Trophoblast cell (in vitro differentiated cells and primary cell): ENCODE results near the gene BCKDK.

ENCODE experiments used
- DNase-seq, 2 donors: peaks; one replicate each; pipeline ENCODE4 v3.0.0-alpha.2; 2016
- H2AFZ ChIP-seq: 2 replicates; pipeline ENCODE4 v1.6.1; 2013; ENCODE audit warnings: low read length, moderate library complexity, mild to moderate bottlenecking; ENCODE audit not compliant: insufficient read depth, poor library complexity
- H2AK5ac ChIP-seq: 2 replicates; pipeline ENCODE4 v1.6.1; 2013; ENCODE audit warnings: mild to moderate bottlenecking, low read length
- H2BK120ac ChIP-seq: 2 replicates; pipeline ENCODE4 v1.6.1; 2013; ENCODE audit warnings: low read length, mild to moderate bottlenecking, moderate library complexity; ENCODE audit not compliant: insufficient read depth, poor library complexity
- H2BK12ac ChIP-seq: 2 replicates; pipeline ENCODE4 v1.6.1; 2013; ENCODE audit warnings: mild to moderate bottlenecking, low read length, moderate library complexity
- H2BK5ac ChIP-seq: 2 replicates; pipeline ENCODE4 v1.6.1; 2013; ENCODE audit warnings: low read length, low read depth, moderate library complexity, mild to moderate bottlenecking; ENCODE audit not compliant: poor library complexity
- H3K14ac ChIP-seq: 2 replicates; pipeline ENCODE4 v1.6.1; 2013; ENCODE audit warnings: mild to moderate bottlenecking, low read length
- H3K18ac ChIP-seq: 2 replicates; pipeline ENCODE4 v1.6.1; 2013; ENCODE audit warnings: mild to moderate bottlenecking, low read length
- H3K23ac ChIP-seq: 2 replicates; pipeline ENCODE4 v1.6.1; 2013; ENCODE audit warnings: low read length
- H3K27ac ChIP-seq: 2 replicates; pipeline ENCODE4 v1.5.1; 2013; ENCODE audit warnings: low read depth, mild to moderate bottlenecking, inconsistent platforms, low read length, moderate library complexity
- H3K27me3 ChIP-seq: 2 replicates; pipeline ENCODE4 v1.6.1; 2013; ENCODE audit warnings: inconsistent platforms, mild to moderate bottlenecking, low read length, moderate library complexity; ENCODE audit not compliant: insufficient read depth
- H3K36me3 ChIP-seq, 2 experiments: 1 replicate in 1 of 2; 2 replicates in 1 of 2; pipeline ENCODE4 v1.6.1; 2013; ENCODE audit warnings: low read length in 2 of 2, mild to moderate bottlenecking in 2 of 2, moderate library complexity in 1 of 2; ENCODE audit not compliant: insufficient read depth in 2 of 2, control insufficient read depth in 1 of 2
- H3K4ac ChIP-seq: 2 replicates; pipeline ENCODE4 v1.6.1; 2013; ENCODE audit warnings: low read depth, mild to moderate bottlenecking, low read length, moderate library complexity
- H3K4me1 ChIP-seq, 2 experiments: 1 replicate in 1 of 2; 2 replicates in 1 of 2; pipeline ENCODE4 v1.6.1; 2013; ENCODE audit warnings: low read length in 2 of 2, mild to moderate bottlenecking in 2 of 2, moderate library complexity in 1 of 2; ENCODE audit not compliant: insufficient read depth in 2 of 2, control insufficient read depth in 1 of 2
- H3K4me2 ChIP-seq: 2 replicates; pipeline ENCODE4 v1.6.1; 2013; ENCODE audit warnings: inconsistent platforms, mild to moderate bottlenecking, low read length, moderate library complexity
- H3K4me3 ChIP-seq: 2 replicates; pipeline ENCODE4 v1.5.1; 2013; ENCODE audit warnings: mild to moderate bottlenecking, low read depth, low read length, inconsistent platforms
- H3K79me1 ChIP-seq: one replicate; pipeline ENCODE4 v1.6.1; 2013; ENCODE audit warnings: low read length
- H3K79me2 ChIP-seq: 2 replicates; pipeline ENCODE4 v1.6.1; 2013; ENCODE audit warnings: low read length, mild to moderate bottlenecking; ENCODE audit not compliant: control insufficient read depth, insufficient read depth, poor library complexity
- H3K9ac ChIP-seq: 2 replicates; pipeline ENCODE4 v1.6.1; 2013; ENCODE audit warnings: mild to moderate bottlenecking, low read length
- H3K9me3 ChIP-seq: 2 replicates; pipeline ENCODE4 v1.6.1; 2013; ENCODE audit warnings: low read depth, mild to moderate bottlenecking, control low read depth, inconsistent platforms, low read length; ENCODE audit not compliant: insufficient read depth
- H4K12ac ChIP-seq: 2 replicates; pipeline ENCODE4 v1.6.1; 2013; ENCODE audit warnings: low read depth, mild to moderate bottlenecking, low read length, moderate library complexity
- H4K8ac ChIP-seq: 2 replicates; pipeline ENCODE4 v1.6.1; 2013; ENCODE audit warnings: low read depth, mild to moderate bottlenecking, low read length, moderate library complexity
- H4K91ac ChIP-seq: one replicate; pipeline ENCODE4 v1.6.1; 2013; ENCODE audit warnings: low read depth, mild to moderate bottlenecking, low read length, moderate library complexity
- WGBS: extraction: QIAGEN DNeasy Blood & Tissue Kit; methylation state at CpG from one replicate; pipeline ENCODE4 v1.1.7; 2013; ENCODE audit warnings: missing lambda C conversion rate; ENCODE audit not compliant: insufficient read length, insufficient coverage; ENCODE audit errors: extremely low coverage; 5-methylcytosine and 5-hydroxymethylcytosine counted together

BCKDK gene

GRCh38 chr16:31079342-31079944 is 28.7 kb upstream of the BCKDK start:
- H3K4me2 ChIP-seq, result no peak overlapping the region
- DNase-seq, result no peak
- H3K4me1 ChIP-seq, result no peaks in the 10 kb centered on the region
- no CpG with 5 or more reads among the region's 13 CpGs for WGBS
- H2BK120ac ChIP-seq, result no peak overlapping the region
- H2BK5ac ChIP-seq, result no peak overlapping the region
- no peak overlapping the region for H3K18ac ChIP-seq
- no peak overlapping the region for H4K12ac ChIP-seq
- peaks cover 67 to 78% of the 10 kb centered on the region in 2 experiments for H3K36me3 ChIP-seq
- H4K91ac ChIP-seq, result no peak overlapping the region
- H3K9me3 ChIP-seq, result no peaks in the 10 kb centered on the region
- no peaks in the 10 kb centered on the region for H3K27me3 ChIP-seq
- H3K79me2 ChIP-seq, result peaks cover 5% of the 10 kb centered on the region
- H2AFZ ChIP-seq, result no peak overlapping the region
- H3K9ac ChIP-seq, result no peak overlapping the region
- H3K14ac ChIP-seq, result no peak overlapping the region
- no peak overlapping the region for H3K23ac ChIP-seq
- H2BK12ac ChIP-seq, result no peak overlapping the region
- H3K4ac ChIP-seq, result no peak overlapping the region
- no peak overlapping the region for H3K4me3 ChIP-seq
- H3K79me1 ChIP-seq, result peaks cover 3% of the 10 kb centered on the region
- H4K8ac ChIP-seq, result no peak overlapping the region
- no peak overlapping the region for H3K27ac ChIP-seq
- no peak overlapping the region for H2AK5ac ChIP-seq

DNA sequence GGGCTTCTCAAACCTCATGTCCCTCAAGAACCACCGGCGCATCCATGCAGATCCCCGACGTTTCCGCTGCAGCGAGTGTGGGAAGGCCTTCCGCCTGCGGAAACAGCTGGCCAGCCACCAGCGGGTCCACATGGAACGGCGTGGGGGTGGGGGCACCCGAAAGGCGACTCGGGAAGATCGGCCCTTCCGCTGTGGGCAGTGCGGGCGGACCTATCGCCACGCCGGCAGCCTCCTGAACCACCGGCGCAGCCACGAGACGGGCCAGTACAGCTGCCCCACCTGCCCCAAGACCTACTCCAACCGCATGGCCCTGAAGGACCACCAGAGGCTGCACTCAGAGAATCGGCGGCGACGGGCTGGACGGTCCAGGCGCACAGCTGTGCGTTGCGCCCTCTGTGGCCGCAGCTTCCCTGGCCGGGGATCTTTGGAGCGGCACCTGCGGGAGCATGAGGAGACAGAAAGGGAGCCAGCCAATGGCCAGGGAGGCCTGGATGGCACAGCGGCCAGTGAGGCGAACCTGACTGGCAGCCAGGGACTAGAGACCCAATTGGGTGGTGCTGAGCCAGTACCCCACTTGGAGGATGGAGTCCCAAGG is 28.1 kb upstream of the BCKDK start:
- no peak for DNase-seq
- Histone ChIP-seq H3K9me3 (no peaks in the 10 kb centered on the region), H3K27me3 (no peaks in the 10 kb centered on the region), H3K4me1 (no peaks in the 10 kb centered on the region), H3K9ac (no peak overlapping the region), H3K4me2 (no peak overlapping the region), H3K79me2 (no peaks in the 10 kb centered on the region), H3K23ac (no peak overlapping the region), H2AFZ (no peak overlapping the region), H2BK120ac (no peak overlapping the region), H3K36me3 (peaks cover 67 to 84% of the 10 kb centered on the region in 2 experiments), H3K27ac (no peak overlapping the region), H3K4me3 (no peak overlapping the region), H3K79me1 (no peaks in the 10 kb centered on the region), H2BK12ac (no peak overlapping the region), H3K18ac (no peak overlapping the region), H4K91ac (no peak overlapping the region), H4K8ac (no peak overlapping the region), H2BK5ac (no peak overlapping the region), H2AK5ac (no peak overlapping the region), H3K14ac (no peak overlapping the region), H3K4ac (no peak overlapping the region), H4K12ac (no peak overlapping the region)
- no CpG with 5 or more reads among the region's 40 CpGs for WGBS

DNA sequence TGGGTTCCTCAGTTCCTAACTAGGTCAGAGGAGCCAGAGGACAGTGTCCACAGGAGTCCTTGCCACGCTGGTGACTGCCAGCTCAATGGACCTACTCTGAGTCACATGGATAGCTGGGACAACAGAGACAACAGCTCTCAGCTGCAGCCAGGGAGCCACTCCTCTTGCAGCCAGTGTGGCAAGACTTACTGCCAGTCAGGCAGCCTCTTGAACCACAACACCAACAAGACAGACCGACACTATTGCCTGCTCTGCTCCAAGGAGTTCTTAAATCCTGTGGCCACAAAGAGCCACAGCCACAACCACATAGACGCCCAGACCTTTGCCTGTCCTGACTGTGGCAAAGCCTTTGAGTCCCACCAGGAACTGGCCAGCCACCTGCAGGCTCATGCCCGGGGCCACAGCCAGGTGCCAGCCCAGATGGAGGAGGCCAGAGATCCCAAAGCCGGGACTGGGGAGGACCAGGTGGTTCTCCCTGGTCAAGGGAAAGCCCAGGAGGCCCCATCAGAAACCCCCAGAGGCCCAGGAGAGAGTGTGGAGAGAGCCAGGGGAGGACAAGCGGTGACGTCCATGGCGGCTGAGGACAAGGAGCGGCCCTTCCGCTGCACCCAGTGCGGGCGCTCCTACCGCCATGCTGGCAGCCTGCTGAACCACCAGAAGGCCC is 27.3 kb upstream of the BCKDK start:
- Histone ChIP-seq H3K4ac (no peak overlapping the region), H3K4me3 (no peak overlapping the region), H2AFZ (no peak overlapping the region), H3K14ac (no peak overlapping the region), H4K12ac (no peak overlapping the region), H3K23ac (no peak overlapping the region), H2BK5ac (no peak overlapping the region), H3K9ac (no peak overlapping the region), H3K4me2 (no peak overlapping the region), H3K18ac (no peak overlapping the region), H4K8ac (no peak overlapping the region), H2AK5ac (no peak overlapping the region), H3K36me3 (peaks cover 71 to 89% of the 10 kb centered on the region in 2 experiments), H4K91ac (no peak overlapping the region), H3K79me2 (no peaks in the 10 kb centered on the region), H3K9me3 (no peaks in the 10 kb centered on the region), H3K27ac (no peak overlapping the region), H3K79me1 (no peaks in the 10 kb centered on the region), H3K27me3 (no peaks in the 10 kb centered on the region), H3K4me1 (no peaks in the 10 kb centered on the region), H2BK120ac (no peak overlapping the region), H2BK12ac (no peak overlapping the region)
- DNase-seq, result no peak
- no CpG with 5 or more reads among the region's 13 CpGs for WGBS

- Histone ChIP-seq H3K4me2 (no peak overlapping the region), H3K14ac (no peak overlapping the region), H3K27ac (no peak overlapping the region), H3K36me3 (peaks cover 63 to 83% of the 10 kb centered on the region in 2 experiments), H2AFZ (no peak overlapping the region), H3K9me3 (no peaks in the 10 kb centered on the region), H4K91ac (no peak overlapping the region), H3K79me2 (no peaks in the 10 kb centered on the region), H4K8ac (no peak overlapping the region), H3K18ac (no peak overlapping the region), H3K23ac (no peak overlapping the region), H3K79me1 (no peaks in the 10 kb centered on the region), H3K4me1 (no peaks in the 10 kb centered on the region), H4K12ac (no peak overlapping the region), H2BK12ac (no peak overlapping the region), H3K9ac (no peak overlapping the region), H3K4me3 (no peak overlapping the region), H3K4ac (no peak overlapping the region), H3K27me3 (no peaks in the 10 kb centered on the region), H2AK5ac (no peak overlapping the region), H2BK5ac (no peak overlapping the region), H2BK120ac (no peak overlapping the region)
- no CpG with 5 or more reads among the region's 26 CpGs for WGBS
- DNase-seq, result no peak
Measured at GRCh38 chr16:31081428-31082351, 26.5 kb upstream of the BCKDK start.
